ENCODE measurements around the gene CDKN1B. TPM values are rescaled to one million over a fixed set of nuclear protein-coding genes. Genes with fewer than 3 reads are reported as not detected.

The CDKN1B gene
- total RNA-seq, 4 donors from 2014 or later = 48.7 to 97.4 (median 70.6) TPM

- Histone ChIP-seq H3K9me3 (no peaks in the 10 kb centered on the region), H3K27me3 (no peaks in the 10 kb centered on the region), H3K4me1 (no peaks in the 10 kb centered on the region), H3K4me3 (no peak overlapping the region), H3K36me3 (no peaks in the 10 kb centered on the region), H3K27ac (replicated peaks in 1 of 4) (no peak overlapping the region)
- no peak for DNase-seq (ENCODE audit: extremely low spot score)
- TF ChIP-seq POLR2A (IDR thresholded peaks at IDR 0.05; ENCODE audit: low read depth) (no peak), EP300 (IDR thresholded peaks at IDR 0.05) (no peak), POLR2AphosphoS5 (IDR thresholded peaks at IDR 0.05) (no peak)
- TF ChIP-seq, protein P1, sequence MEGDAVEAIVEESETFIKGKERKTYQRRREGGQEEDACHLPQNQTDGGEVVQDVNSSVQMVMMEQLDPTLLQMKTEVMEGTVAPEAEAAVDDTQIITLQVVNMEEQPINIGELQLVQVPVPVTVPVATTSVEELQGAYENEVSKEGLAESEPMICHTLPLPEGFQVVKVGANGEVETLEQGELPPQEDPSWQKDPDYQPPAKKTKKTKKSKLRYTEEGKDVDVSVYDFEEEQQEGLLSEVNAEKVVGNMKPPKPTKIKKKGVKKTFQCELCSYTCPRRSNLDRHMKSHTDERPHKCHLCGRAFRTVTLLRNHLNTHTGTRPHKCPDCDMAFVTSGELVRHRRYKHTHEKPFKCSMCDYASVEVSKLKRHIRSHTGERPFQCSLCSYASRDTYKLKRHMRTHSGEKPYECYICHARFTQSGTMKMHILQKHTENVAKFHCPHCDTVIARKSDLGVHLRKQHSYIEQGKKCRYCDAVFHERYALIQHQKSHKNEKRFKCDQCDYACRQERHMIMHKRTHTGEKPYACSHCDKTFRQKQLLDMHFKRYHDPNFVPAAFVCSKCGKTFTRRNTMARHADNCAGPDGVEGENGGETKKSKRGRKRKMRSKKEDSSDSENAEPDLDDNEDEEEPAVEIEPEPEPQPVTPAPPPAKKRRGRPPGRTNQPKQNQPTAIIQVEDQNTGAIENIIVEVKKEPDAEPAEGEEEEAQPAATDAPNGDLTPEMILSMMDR (IDR thresholded peaks at IDR 0.05) = no peak
- WGBS = 93% methylated on average over 7 of the region's 7 CpGs
- intact Hi-C loops (cut with DNase I) = no loop called here
Measured at GRCh38 chr12:12759234-12759915, 42.2 kb downstream of the CDKN1B start.

DNA sequence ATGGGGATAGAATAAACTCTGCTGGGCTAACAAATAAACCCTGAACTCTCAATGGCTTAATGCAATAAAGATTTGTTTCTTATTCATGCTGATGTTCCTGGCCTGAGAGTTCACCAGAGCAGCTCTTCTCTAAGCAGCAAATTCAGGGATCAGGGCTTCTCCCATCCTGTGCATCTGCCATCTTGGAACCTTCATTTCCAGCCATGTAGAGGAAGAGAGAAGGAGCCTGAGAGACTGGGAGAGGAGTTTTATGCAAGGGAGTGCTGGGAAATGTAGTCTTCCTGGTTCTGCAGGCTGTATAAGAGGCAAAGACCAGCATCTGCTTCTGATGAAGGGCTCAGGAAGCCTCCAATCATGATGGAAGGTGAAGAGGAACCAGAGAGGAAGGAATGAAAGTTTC lies 47.7 kb downstream of the CDKN1B start:
- DNase-seq (ENCODE audit: extremely low spot score) = no peak
- Histone ChIP-seq H3K27ac (replicated peaks in 1 of 4) (no peak overlapping the region), H3K9me3 (peaks cover 0 to 7% (median 0%) of the 10 kb centered on the region in 4 donors), H3K27me3 (no peaks in the 10 kb centered on the region), H3K36me3 (no peaks in the 10 kb centered on the region), H3K4me3 (no peak overlapping the region), H3K4me1 (no peaks in the 10 kb centered on the region)
- intact Hi-C loops (cut with DNase I) = no loop called here
- no peak for TF ChIP-seq EP300 (IDR thresholded peaks at IDR 0.05)
- TF ChIP-seq POLR2A (IDR thresholded peaks at IDR 0.05; ENCODE audit: low read depth) = no peak
- TF ChIP-seq, protein P1 (IDR thresholded peaks at IDR 0.05) = no peak
- no peak for TF ChIP-seq POLR2AphosphoS5 (IDR thresholded peaks at IDR 0.05)

- no peak for DNase-seq (ENCODE audit: extremely low spot score)
Measured at GRCh38 chr12:12770262-12770661, 53.1 kb downstream of the CDKN1B start.

More at GRCh38 chr12:12770262-12770661, 53.1 kb downstream of the CDKN1B start:
- Histone ChIP-seq H3K4me3 (no peak overlapping the region), H3K27me3 (no peaks in the 10 kb centered on the region), H3K36me3 (no peaks in the 10 kb centered on the region), H3K27ac (replicated peaks in 1 of 4) (no peak overlapping the region), H3K4me1 (no peaks in the 10 kb centered on the region), H3K9me3 (peaks cover 0 to 17% (median 0%) of the 10 kb centered on the region in 4 donors)
- WGBS = 96% methylated on average over 6 of the region's 6 CpGs
- TF ChIP-seq POLR2AphosphoS5 (IDR thresholded peaks at IDR 0.05) = no peak
- TF ChIP-seq POLR2A (IDR thresholded peaks at IDR 0.05; ENCODE audit: low read depth) = no peak
- TF ChIP-seq, protein P1 (IDR thresholded peaks at IDR 0.05) = no peak
- TF ChIP-seq EP300 (IDR thresholded peaks at IDR 0.05) = no peak
- intact Hi-C loops (cut with DNase I) = no loop called here

Small RNA genes within 50 kb of the gene (small RNA-seq; reads per million reads assigned to genes)
- gene MIR613 = 0 reads per million in 3 donors

Other genes starting within 250 kb of the CDKN1B start
- 10 to 100 TPM in 3 of 4 donors, 1 to 10 TPM in 1; 10.0 to 17.0 (median 13.9) TPM for gene DUSP16, start 154.5 kb upstream of the CDKN1B start, total RNA-seq
- gene CREBL2, start 105.5 kb upstream of the CDKN1B start, total RNA-seq = 10 to 100 TPM; 33.0 to 53.5 (median 45.9) TPM
- 1 to 10 TPM in 1 of 4 donors, not detected in 3; 1.7 TPM for gene GPR19, start 21.2 kb upstream of the CDKN1B start, total RNA-seq
- 10 to 100 TPM; 13.3 to 49.4 (median 37.1) TPM for gene APOLD1, start 68.3 kb downstream of the CDKN1B start, total RNA-seq
- gene DDX47, start 96.0 kb downstream of the CDKN1B start, total RNA-seq = 10 to 100 TPM; 37.1 to 67.1 (median 53.9) TPM
- gene GPRC5A, start 174.2 kb downstream of the CDKN1B start, total RNA-seq = 10 to 100 TPM in 1 of 4 donors, 1 to 10 TPM in 3; 2.9 to 30.0 (median 3.8) TPM
- under 1 TPM in 1 of 4 donors, not detected in 3; 0.84 TPM for gene GPRC5D, start 234.8 kb downstream of the CDKN1B start, total RNA-seq